IPS-18c (cell line): Measurements from ENCODE around the gene CFAP298.
"Not testable (repeated sequence)": the region's sequence is repeated elsewhere in the genome, so short reads cannot be mapped to it uniquely, and the experiment has no call there.

Source experiments
- H3K4me3 ChIP-seq: 2 replicates; pipeline ENCODE4 v1.7.0; 2013; ENCODE audit warnings: low read depth, mild to moderate bottlenecking, low read length, moderate library complexity; ENCODE audit not compliant: insufficient read depth
- H3K9me3 ChIP-seq: one replicate; pipeline ENCODE4 v1.6.1; 2013; ENCODE audit warnings: mild to moderate bottlenecking, low read length, moderate library complexity; ENCODE audit not compliant: control insufficient read depth, insufficient read depth

CFAP298 gene, protein sequence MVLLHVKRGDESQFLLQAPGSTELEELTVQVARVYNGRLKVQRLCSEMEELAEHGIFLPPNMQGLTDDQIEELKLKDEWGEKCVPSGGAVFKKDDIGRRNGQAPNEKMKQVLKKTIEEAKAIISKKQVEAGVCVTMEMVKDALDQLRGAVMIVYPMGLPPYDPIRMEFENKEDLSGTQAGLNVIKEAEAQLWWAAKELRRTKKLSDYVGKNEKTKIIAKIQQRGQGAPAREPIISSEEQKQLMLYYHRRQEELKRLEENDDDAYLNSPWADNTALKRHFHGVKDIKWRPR

DNA sequence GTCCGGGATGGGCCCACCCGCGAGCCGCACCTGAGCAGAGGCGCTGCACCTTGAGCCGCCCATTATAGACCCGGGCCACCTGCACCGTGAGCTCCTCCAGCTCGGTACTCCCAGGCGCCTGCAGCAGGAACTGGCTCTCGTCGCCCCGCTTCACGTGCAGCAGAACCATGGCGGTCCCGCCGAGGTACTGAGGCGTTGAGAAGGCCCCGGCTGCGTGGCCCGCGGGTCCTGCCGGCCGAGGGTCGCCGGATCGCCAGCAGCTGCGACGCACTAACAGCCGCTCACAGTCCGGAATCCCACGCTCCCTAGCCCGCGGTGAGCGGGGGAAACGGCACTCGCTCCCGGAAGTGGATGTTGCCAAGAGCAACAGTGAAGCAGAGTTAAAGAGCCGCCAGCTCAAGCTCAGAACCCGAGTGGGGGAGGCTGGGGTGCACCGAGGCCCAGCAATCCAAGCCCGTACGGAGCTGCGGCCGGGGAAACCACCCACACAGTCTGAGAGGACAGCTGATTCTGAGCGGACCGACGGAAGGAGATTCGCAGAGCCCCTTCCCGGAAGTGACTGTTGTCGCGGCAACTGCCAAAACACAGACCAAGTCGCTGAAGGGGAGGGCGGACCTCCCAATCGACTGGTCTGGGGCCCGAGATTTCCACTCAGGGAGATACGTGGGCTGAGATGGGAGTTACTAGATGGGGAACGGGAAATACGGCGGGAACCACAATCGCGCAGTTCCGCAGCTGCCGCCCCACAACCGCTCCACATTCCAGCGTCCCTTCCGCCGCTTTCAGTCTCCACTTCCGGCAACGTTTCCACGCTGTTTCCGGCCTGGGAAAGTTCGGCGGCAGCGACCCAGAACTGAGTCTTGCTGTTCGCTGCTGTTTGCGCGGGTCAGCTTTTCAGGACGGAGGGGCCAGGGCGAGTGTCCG is at the start of gene CFAP298:
CFAP298 (minus strand) TSS at position 303 of the 924 bp plus-strand sequence; CDS start at position 169, 134 bp downstream.
- Histone ChIP-seq H3K4me3 (peak within 1 kb of the TSS; percentile 80), H3K9me3 (no peaks in the 10 kb centered on the region)

DNA sequence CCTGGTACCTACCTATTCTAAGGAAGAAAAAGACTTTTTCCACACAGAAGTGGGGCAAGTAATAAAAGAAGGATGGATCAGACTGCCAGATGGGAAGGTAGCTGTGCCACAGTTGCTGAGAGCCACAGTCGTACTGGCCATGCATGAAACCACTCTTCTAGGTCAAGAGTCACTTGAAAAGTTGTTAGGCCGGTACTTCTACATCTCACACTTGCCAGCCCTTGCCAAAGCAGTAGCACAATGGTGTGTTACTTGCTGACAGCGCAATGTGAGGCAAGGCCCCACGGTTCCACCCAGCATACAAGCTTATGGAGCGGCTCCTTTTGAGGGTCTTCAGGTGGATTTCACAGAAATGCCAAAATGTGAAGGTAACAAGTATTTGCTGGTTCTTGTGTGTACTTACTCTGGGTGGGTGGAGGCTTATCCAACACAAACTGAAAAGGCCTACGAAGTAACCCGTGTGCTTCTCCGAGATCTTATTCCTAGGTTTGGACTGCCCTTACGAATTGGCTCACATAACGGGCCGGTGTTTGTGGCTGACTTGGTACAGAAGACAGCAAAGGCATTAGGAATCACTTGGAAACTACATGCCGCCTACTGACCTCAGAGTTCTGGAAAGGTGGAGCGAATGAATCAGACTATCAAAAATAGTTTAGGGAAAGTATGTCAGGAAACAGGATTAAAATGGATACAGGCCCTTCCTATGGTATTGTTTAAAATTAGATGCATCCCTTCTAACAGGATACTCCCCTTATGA is 49.0 kb upstream of the CFAP298 start:
- H3K4me3 ChIP-seq, H3K9me3 ChIP-seq: not testable (repeated sequence)

DNA sequence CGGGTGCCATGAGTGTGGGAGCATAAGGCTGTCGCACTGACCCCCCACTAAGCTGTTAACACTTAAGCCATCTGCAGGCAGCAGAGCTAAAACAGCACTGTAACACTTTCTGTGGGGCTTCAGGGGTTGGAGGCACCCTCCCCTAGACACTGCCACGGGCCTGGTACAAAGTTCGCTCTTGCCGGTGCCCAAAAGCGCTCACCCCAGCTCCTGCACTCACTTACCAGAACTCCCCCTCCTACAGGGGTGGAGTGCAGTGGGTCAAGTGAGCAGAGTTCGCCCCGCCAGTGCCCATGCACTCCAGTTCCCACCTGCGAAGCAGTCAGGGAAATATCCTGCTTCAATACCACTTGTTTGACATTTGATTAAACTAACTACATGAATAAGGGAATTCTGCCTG is 46.3 kb upstream of the CFAP298 start:
- no peak overlapping the region for H3K4me3 ChIP-seq
- no peaks in the 10 kb centered on the region for H3K9me3 ChIP-seq

DNA sequence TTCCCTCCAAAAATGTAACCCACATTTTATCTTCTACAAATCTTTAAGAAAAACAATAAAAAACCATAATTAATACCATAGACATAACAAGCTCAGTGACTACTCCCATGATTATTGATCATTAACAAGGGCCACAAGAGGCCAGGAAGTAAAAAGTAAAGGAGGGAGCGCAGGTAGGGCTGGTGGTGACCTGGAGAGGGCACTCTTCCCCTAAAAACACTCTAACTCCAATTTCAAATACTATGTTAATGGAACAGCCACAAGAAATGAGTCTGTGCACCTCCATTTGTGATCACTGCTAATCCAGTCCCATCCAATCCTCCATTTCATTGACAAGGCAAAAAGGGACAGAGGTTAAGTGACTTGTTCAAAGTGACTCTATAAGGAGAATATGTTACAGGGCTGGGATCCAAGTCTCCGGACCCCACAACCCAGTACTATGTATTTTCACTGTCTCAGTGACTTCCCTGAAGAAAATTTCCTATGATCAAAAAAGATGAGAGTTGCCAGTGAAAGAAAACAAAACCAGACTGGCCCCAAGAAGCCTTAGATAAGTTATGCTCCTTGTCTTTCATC is 41.2 kb upstream of the CFAP298 start:
- H3K4me3 ChIP-seq, result no peak overlapping the region
- H3K9me3 ChIP-seq, result no peaks in the 10 kb centered on the region

DNA sequence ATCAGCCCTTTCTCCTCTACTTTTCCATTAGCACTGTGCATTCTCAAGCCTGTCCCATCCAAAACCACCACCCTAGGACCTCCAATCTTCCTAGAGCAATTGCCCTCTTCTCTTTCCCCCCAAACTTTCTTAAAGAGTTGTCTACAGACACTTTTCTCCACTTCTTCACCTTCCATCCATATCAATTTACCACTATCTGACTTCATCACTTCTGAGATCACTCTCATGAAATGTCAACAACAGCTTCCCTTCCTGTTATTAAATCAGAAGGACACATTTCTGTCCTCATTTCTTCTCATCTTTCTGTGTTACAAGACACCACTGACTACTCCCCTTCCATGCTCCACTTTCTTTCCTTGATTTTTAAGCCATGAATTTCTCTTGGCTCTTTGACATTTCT is 36.0 kb upstream of the CFAP298 start:
- H3K9me3 ChIP-seq, result no peaks in the 10 kb centered on the region
- H3K4me3 ChIP-seq, result no peak overlapping the region

DNA sequence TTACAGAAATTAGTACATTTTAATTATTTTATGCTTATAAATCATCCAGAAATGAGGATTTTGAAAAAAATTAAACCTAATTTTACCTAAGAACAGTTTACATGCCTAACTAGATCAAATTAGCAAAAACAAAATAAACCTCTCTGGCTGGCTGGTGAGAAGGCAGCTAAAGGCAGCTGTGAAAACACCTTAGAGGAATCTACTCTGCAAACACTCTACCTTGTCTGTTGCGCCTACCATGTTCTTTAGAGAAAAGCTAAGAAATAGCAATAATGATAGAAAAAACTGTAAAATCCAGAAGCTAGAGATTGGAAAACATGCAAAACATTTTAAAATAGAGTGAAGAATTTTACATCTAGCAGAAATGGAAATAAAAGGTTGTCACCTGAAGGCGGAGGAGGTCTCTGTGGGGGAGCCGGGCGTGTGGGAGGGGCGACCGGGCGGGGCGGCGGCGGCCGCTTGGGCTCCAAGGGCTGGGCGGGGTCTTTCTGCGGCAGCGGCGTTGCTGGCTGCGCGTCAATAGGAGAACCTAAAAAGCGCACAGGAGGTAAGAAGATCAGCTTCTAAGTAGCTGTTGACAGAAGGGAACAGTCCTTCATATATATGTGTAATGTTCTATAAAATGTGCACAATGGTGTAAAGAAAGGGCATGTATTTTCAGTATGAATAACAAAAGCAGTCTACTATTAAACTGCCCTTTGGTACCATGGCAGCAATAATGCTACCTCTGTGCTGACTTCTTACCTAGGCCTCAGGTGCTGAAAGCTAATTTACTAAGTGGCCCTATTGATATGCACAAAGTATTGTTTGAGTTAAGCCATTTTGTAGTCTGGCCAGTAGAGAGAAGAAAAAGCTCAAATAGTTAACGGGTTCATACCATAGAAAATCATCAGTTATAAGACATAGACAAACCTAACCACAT is 33.3 kb upstream of the CFAP298 start:
- no peak overlapping the region; the same call in 1 of the 2 replicates for H3K4me3 ChIP-seq
- H3K9me3 ChIP-seq, result no peaks in the 10 kb centered on the region

DNA sequence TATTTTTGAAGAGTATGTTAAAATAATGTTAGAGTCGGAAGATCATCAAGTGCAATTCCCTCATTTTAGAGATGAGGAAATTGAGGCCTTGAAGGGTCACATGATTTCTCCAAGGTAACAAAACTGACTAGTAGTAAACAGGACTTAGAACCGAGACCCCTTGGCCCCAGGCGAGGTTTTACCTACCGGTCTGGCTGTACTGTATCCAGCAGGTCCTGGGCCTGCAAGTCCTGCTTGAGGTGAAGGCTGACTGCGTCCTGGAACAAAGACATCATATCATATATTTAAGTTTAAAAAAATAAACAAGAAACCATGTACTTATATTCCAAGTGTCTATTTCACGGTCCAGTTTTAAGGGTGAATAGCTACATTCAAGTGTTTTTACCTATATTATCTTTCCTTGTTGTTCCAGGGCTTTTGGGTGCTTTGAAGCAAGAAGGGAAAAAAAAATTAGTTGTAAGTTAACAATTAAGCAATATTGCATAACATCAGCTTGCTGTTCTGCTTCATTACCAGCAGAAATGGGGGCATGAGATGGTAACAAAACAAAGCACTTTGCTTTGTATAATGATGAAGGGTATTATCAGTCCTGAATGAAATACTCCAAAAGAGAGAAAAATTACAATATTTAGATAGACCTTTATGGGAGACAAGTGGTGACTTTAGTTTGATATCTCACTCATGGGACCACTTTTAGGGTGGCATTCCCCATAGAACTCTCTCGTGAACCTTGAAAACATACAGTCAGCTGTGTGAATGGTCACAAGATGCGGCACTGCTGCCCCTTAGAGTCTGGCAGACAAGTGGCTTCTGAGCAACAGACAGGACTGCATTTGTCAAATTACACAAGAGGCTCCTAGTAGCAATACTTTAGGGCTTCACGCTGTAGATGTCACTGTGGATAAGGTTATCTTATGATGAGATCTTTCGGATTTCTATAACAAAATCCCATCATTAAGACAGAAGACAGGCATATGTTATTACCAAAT is 29.8 kb upstream of the CFAP298 start:
- Histone ChIP-seq H3K9me3 (no peaks in the 10 kb centered on the region), H3K4me3 (no peak overlapping the region)

DNA sequence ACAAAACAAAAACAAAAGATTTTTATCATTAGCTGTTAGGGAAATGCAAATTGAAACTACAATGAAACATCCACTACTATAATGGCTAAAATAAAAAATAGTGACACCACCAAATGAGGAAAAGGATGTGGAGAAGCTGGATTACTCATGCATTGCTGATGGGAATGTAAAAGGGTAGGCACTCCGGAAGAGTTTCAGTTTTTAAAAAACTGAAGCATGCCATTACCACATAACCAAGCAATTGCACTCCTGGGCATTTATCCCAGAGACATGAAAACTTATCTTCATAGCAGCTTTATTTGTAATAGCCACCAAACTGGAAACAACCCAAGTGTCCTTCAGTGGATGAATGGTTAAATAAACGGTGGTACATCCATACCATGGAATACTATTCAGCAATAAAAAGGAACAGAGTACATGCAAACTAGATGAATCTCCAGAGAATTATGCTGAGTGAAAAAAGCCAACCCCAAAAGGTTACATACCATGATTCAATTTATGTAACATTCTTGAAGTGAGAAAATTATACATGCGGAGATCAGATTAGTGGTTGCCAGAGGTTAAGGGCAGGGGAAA is 14.5 kb upstream of the CFAP298 start:
- no peaks in the 10 kb centered on the region for H3K9me3 ChIP-seq
- H3K4me3 ChIP-seq, result no peak overlapping the region

DNA sequence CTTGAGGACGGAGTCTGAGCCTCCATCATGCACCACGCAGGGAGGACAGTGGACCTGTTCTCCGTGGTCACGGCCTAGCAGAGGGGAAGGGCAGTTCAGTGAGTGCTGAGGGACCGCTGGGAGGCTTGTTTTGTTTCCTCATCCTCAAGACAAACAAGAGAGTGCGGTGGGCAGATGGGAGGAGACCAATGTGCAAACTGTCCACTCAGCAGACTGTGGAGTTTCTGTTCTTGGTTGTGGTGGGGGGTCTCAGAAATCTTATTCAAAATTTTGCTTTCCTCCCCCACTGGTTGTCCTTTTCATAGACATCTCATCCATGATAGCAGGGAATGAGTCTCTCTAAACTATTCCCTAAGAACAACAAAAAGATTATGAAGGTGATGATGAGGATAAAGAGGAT is 6.0 kb upstream of the CFAP298 start:
- H3K9me3 ChIP-seq, H3K4me3 ChIP-seq: not testable (repeated sequence)

DNA sequence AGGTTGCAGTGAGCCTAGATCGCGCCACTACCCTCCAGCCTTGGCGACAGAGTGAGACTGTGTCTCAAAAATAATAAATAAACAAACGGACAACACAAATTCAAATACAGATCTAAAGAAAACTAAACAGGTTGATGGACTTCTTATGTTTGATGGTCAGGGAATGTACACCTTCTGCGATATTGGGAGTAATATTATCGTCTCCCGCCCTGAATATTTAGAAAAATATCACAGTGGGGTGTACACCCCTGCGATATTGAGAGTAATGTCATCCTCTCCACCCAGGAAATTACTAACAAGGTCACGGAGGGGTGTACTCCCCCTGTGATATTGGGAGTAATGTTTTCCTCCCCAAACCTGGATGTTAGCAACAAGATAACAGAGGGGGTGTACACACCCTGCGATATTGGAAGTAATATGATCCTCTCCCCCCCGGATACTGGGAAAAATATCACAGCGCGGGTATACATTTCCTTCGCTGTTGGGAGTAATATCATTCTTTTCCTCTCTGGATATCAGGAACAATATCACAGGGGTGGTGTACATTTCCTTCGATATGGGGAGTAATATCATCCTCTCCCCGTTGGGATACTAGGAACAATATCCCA is 1.4 kb upstream of the CFAP298 start:
- Histone ChIP-seq H3K4me3 (peak overlapping the region; percentile 80; the same call in 1 of the 2 replicates), H3K9me3 (no peaks in the 10 kb centered on the region)

DNA sequence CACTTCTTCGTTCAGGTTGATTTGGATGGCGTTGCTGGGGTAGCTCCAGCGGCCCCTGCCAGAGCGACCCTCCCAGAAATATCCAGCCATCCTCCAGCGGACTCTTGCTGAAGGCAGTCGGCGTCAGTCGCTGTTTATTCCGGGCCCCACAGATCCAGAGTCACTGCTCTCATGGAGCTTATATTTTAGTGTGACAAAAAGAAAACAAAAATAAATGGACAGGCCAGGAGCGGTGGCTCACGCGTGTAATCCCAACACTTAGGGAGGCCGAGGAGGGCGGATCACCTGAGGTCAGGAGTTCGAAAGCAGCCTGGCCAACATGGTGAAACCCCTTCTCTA is 791 bp upstream of the CFAP298 start:
- Histone ChIP-seq H3K4me3 (peak overlapping the region; percentile 80), H3K9me3 (no peaks in the 10 kb centered on the region)

DNA sequence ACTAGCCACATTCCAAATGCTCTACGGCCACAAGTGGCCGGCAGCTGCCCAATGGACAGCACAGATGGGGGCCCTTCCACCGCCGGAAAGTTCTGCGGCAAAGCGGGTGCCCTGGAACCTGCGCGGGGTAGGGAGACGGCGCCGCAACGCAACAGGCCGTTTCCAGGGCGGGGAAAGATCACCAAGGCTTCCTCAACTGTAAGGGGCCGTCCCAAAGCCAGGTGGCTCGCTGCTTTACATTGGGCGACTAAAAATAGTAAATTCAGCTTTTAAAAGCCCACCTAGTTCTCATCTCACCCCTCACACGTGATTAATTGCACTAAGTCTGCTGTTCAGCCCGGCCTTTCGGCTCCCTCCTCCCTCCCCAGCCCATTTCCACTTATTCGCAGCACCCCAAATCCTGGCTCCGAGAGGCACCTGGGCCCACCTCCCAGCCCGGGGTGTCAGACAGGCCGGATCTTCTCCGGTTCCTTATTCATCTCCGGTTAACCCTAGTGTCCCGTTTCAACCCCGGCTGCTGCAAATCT is 643 bp downstream of the CFAP298 start:
- Histone ChIP-seq H3K9me3 (no peaks in the 10 kb centered on the region), H3K4me3 (peak overlapping the region; percentile 80)

DNA sequence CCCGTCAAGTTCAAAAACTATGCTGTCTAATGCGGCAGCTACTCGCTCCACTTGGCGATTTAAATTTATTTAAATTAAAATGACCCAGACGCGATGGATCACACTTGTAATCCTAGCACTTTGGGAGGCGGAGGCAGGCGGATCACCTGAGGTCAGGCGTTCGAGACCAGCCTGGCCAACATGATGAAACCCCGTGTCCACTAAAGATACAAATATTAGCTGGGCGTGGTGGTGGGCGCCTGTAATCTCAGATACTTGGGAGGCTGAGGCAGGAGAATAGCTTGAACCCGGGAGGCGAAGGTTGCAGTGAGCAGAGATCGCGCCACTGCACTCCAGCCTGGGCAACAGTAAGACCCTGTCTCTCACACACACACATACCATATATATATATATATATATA is 1.2 kb downstream of the CFAP298 start:
- not testable (repeated sequence) for H3K9me3 ChIP-seq
- peak overlapping the region; percentile 17; the same call in 1 of the 2 replicates for H3K4me3 ChIP-seq

DNA sequence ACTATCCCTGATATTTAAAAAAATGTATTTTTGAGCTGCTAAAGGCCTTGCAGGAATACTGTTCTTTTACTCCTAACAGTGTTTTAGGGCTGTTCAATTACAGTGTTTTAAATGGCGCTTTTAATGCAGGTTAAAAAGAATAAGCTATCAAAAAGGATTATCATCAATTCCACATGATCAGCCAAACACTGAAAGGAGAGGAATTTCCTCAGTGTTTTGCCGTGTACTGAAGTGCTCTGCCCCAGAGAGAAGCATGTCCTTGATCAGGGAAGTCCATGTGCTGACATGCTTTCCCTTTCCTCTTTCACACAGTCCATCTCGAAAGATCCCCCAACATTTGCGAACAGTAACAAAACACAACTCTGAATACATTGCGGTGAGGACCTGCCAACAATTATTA is 3.3 kb downstream of the CFAP298 start:
- Histone ChIP-seq H3K9me3 (no peaks in the 10 kb centered on the region), H3K4me3 (no peak overlapping the region)

DNA sequence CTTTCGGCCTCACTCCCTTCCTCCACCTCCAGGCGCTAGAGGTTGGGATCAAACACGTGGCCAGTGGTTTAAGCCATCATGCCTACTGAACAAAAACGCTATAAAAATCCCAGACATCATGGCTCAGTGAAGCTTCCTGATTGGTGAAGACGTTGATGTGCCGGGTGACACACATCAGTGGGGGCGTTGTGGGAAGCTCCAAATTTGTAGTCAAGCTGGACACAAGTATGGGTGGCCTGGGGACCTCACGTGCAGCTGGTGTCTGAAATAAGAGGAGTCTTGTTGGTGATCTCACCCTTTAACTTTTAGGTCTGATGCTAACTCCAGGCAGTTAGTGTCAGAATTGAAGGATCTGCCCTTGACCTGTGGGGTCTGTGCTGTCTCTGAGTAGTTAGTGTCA is 6.7 kb downstream of the CFAP298 start:
- Histone ChIP-seq H3K9me3 (no peaks in the 10 kb centered on the region), H3K4me3 (no peak overlapping the region)
